Activated CD8-positive, alpha-beta T cell treated with anti-CD3 and anti-CD28 coated beads for 36 hours (primary cell): ENCODE results near the gene FAM118B. TPM values are rescaled to one million over a fixed set of nuclear protein-coding genes. Genes with fewer than 3 reads are reported as not detected.

ENCODE experiments used
- ATAC-seq: fragments of 200-7000 bp; cut with Tn5 transposase; one replicate; pipeline ENCODE4 v1.10.0; 2021; ENCODE audit warnings: mild to moderate bottlenecking, moderate library complexity
- CTCF ChIA-PET: fragments of 350-600 bp; sonication (Branson Sonifier 250); formaldehyde crosslinking; loops from one replicate; lab custom pipeline; 2021; ENCODE audit warnings: antibody characterized with exemption; lab: Charles Lee
- POLR2A ChIA-PET: fragments of 350-600 bp; sonication (Branson Sonifier 250); formaldehyde crosslinking; loops from one replicate; lab custom pipeline; 2021; ENCODE audit warnings: antibody characterized with exemption; lab: Charles Lee
- DNase-seq: peaks from one replicate; pipeline ENCODE4 v3.0.0-alpha.2; 2020
- H3K27ac Mint-ChIP-seq: one replicate; pipeline ENCODE4 v1.8.0; 2021; ENCODE audit warnings: mild to moderate bottlenecking, mixed read lengths
- H3K27me3 Mint-ChIP-seq: one replicate; pipeline ENCODE4 v1.8.0; 2021; ENCODE audit warnings: mixed read lengths
- H3K36me3 Mint-ChIP-seq: one replicate; pipeline ENCODE4 v1.8.0; 2021; ENCODE audit warnings: low read depth, mixed read lengths
- H3K4me1 Mint-ChIP-seq: one replicate; pipeline ENCODE4 v1.8.0; 2021; ENCODE audit warnings: low read depth, mixed read lengths
- H3K4me3 Mint-ChIP-seq: one replicate; pipeline ENCODE4 v1.8.0; 2021; ENCODE audit warnings: mild to moderate bottlenecking, moderate library complexity, mixed read lengths
- H3K9me3 Mint-ChIP-seq: one replicate; pipeline ENCODE4 v1.8.0; 2021; ENCODE audit warnings: mixed read lengths
- CTCF ChIP-seq: fragments of 200-600 bp; IDR thresholded peaks from one replicate; pipeline ENCODE4 v1.8.0; 2022; ENCODE audit warnings: antibody characterized with exemption, mild to moderate bottlenecking
- intact Hi-C: fragments of 100-400 bp; cut with micrococcal nuclease; formaldehyde crosslinking; loops from one replicate; pipeline ENCODE4 v1.10.0; 2022
- total RNA-seq, 2 experiments: library from RNA; stranded (reverse); gene quantifications; one replicate each; pipeline ENCODE4 v1.2.3, GENCODE V29; 2021

FAM118B gene
- total RNA-seq, 2 experiments from 2014 or later, result 8.9 to 9.5 TPM

GRCh38 chr11:126205359-126205758 lies 6.2 kb upstream of the FAM118B start:
- Mint-ChIP-seq H3K27ac (no peak overlapping the region), H3K4me1 (peaks cover 12% of the 10 kb centered on the region), H3K27me3 (no peaks in the 10 kb centered on the region), H3K4me3 (no peak overlapping the region), H3K9me3 (no peaks in the 10 kb centered on the region), H3K36me3 (peaks cover 43% of the 10 kb centered on the region)
- POLR2A ChIA-PET, result no interaction called here
- TF ChIP-seq CTCF, result no peak
- intact Hi-C loops, result no loop called here
- CTCF ChIA-PET, result interaction anchor here (1.5 to 1.6 kb wide), 2 partner anchors 12 to 281 kb away, joined by 3 to 7 read pairs; no protein-coding TSS in a partner anchor
- DNase-seq (no peak), ATAC-seq (no peak)

GRCh38 chr11:126207896-126208295 lies 3.7 kb upstream of the FAM118B start:
- H3K9me3 Mint-ChIP-seq, result no peaks in the 10 kb centered on the region
- no peak overlapping the region for H3K4me3 Mint-ChIP-seq
- ATAC-seq (no peak), DNase-seq (no peak)
- H3K4me1 Mint-ChIP-seq, result peaks cover 20% of the 10 kb centered on the region
- ChIA-PET CTCF (no interaction called here), POLR2A (no interaction called here)
- TF ChIP-seq CTCF, result no peak
- H3K27me3 Mint-ChIP-seq, result no peaks in the 10 kb centered on the region
- H3K36me3 Mint-ChIP-seq, result peaks cover 34% of the 10 kb centered on the region
- no peak overlapping the region for H3K27ac Mint-ChIP-seq
- intact Hi-C loops, result no loop called here

GRCh38 chr11:126210871-126211235 lies 729 bp upstream of the FAM118B start:
- intact Hi-C loops, result no loop called here
- TF ChIP-seq CTCF, result no peak
- ChIA-PET POLR2A (interaction anchor here (0.8 to 2.0 kb wide), 8 partner anchors 52 to 324 kb away, joined by 3 to 6 read pairs (median 3); partner anchors contain the start of genes DCPS, FOXRED1, HYLS1 and SRPRA), CTCF (interaction anchor here (1.8 kb wide), 1 partner anchor 17 kb away, joined by 4 read pairs; no protein-coding TSS in a partner anchor)
- H3K36me3 Mint-ChIP-seq, result peaks cover 20% of the 10 kb centered on the region
- peak overlapping the region; percentile 94 for H3K27ac Mint-ChIP-seq
- no peaks in the 10 kb centered on the region for H3K9me3 Mint-ChIP-seq
- ATAC-seq (no peak), DNase-seq (no peak)
- no peaks in the 10 kb centered on the region for H3K27me3 Mint-ChIP-seq
- H3K4me3 Mint-ChIP-seq, result peak overlapping the region; percentile 93
- peaks cover 26% of the 10 kb centered on the region for H3K4me1 Mint-ChIP-seq

GRCh38 chr11:126212089-126212660 lies 593 bp downstream of the FAM118B start:
- H3K27ac Mint-ChIP-seq, result peak overlapping the region; percentile 94
- H3K4me1 Mint-ChIP-seq, result peaks cover 36% of the 10 kb centered on the region
- H3K36me3 Mint-ChIP-seq, result peaks cover 12% of the 10 kb centered on the region

More at GRCh38 chr11:126212089-126212660, 593 bp downstream of the FAM118B start:
- no peak for TF ChIP-seq CTCF
- intact Hi-C loops, result no loop called here
- no peaks in the 10 kb centered on the region for H3K9me3 Mint-ChIP-seq
- DNase-seq (no peak), ATAC-seq (no peak)
- ChIA-PET CTCF (interaction anchor here (1.8 kb wide), 1 partner anchor 18 kb away, joined by 4 read pairs; no protein-coding TSS in a partner anchor), POLR2A (interaction anchor here (0.6 to 2.0 kb wide), 8 partner anchors 10 to 325 kb away, joined by 3 to 6 read pairs (median 3); partner anchors contain the start of genes DCPS and HYLS1)
- no peaks in the 10 kb centered on the region for H3K27me3 Mint-ChIP-seq
- peak overlapping the region; percentile 93 for H3K4me3 Mint-ChIP-seq
